HCT116 (cell line): ENCODE measurements around the gene HDAC8. TPM values are rescaled to one million over a fixed set of nuclear protein-coding genes. Genes with fewer than 3 reads are reported as not detected.

ENCODE experiments used
- ATAC-seq: fragments of 200-7000 bp; cut with Tn5 transposase; 2 replicates; pipeline ENCODE4 v1.9.1; 2020; ENCODE audit warnings: mild to moderate bottlenecking, moderate library complexity
- BruUV-seq: library from RNA; stranded (reverse); fragments of 400-500 nt; replicated peaks from 2 replicates; lab custom pipeline; 2021; lab: Mats Ljungman, UMichigan
- CTCF ChIA-PET: fragments of 300-600 bp; sonication (Branson Sonifier 250); formaldehyde crosslinking; loops from one replicate; lab custom pipeline; 2021; ENCODE audit warnings: antibody characterized with exemption; lab: Charles Lee
- POLR2A ChIA-PET: fragments of 300-600, 350-600 bp; sonication (Branson Sonifier 250); formaldehyde crosslinking; loops from one replicate; lab custom pipeline; 2021; ENCODE audit warnings: antibody characterized with exemption; lab: Charles Lee
- RAD21 ChIA-PET, 2 experiments: fragments of 300-600 bp; sonication (Branson Sonifier 250); formaldehyde crosslinking; loops; one replicate each; lab custom pipeline; 2023; ENCODE audit warnings: low total read pairs in 2 of 2; ENCODE audit not compliant: uncharacterized antibody in 2 of 2, unreplicated experiment in 2 of 2, low non-redundant PET in 1 of 2; lab: Charles Lee
- DNase-seq: peaks from one replicate; pipeline ENCODE4 v3.0.0-alpha.2; 2010; ENCODE audit warnings: low read depth, low spot score
- H2AFZ ChIP-seq: fragments of 200-600 bp; shearing (Covaris generic), sonication (generic); 2 replicates; pipeline ENCODE4 v1.6.1; 2017; ENCODE audit warnings: low read depth, mixed run types, mixed read lengths, antibody characterized with exemption, low read length; ENCODE audit not compliant: poor library complexity, severe bottlenecking
- H3K27ac ChIP-seq: 2 replicates; pipeline ENCODE4 v1.5.1; 2012; ENCODE audit warnings: low read depth, low read length
- H3K27me3 ChIP-seq: fragments of 200-600 bp; sonication (generic); 2 replicates; pipeline ENCODE4 v1.6.1; 2016; ENCODE audit warnings: mixed run types, low read length, mixed read lengths; ENCODE audit not compliant: insufficient read depth
- H3K36me3 ChIP-seq, 2 experiments: fragments of 200-500 bp in 1 of 2; fragments of 200-600 bp in 1 of 2; sonication (Bioruptor generic) in 1 of 2; sonication (generic) in 1 of 2; 2 replicates each; pipeline versions ENCODE4 v1.5.1 to v1.6.1; 2014 to 2016; ENCODE audit warnings: low read length in 2 of 2, inconsistent platforms in 1 of 2, mixed read lengths in 1 of 2, mixed run types in 1 of 2; ENCODE audit not compliant: insufficient read depth in 2 of 2, control insufficient read depth in 1 of 2
- H3K4me1 ChIP-seq, 2 experiments: fragments of 200-600 bp in 1 of 2; sonication (generic) in 1 of 2; 2 replicates each; pipeline versions ENCODE4 v1.5.1 to v1.6.1; 2012 to 2017; ENCODE audit warnings: low read length in 2 of 2, inconsistent platforms in 1 of 2, mild to moderate bottlenecking in 1 of 2, mixed read lengths in 1 of 2, mixed run types in 1 of 2, moderate library complexity in 1 of 2; ENCODE audit not compliant: insufficient read depth in 2 of 2, control insufficient read depth in 1 of 2
- H3K4me2 ChIP-seq: fragments of 200-600 bp; sonication (generic); 2 replicates; pipeline ENCODE4 v1.6.1; 2017; ENCODE audit warnings: mixed run types, low read length, mixed read lengths
- H3K4me3 ChIP-seq, 2 experiments: fragments of 200-600 bp in 1 of 2; sonication (generic) in 1 of 2; replicated peaks in 1 of 2; 2 replicates each; pipeline ENCODE4 v1.5.1; 2011 to 2016; ENCODE audit warnings: low read length in 2 of 2, control low read depth in 1 of 2, low read depth in 1 of 2, mild to moderate bottlenecking in 1 of 2, mixed read lengths in 1 of 2, mixed run types in 1 of 2
- H3K79me2 ChIP-seq: fragments of 200-600 bp; sonication (generic); 2 replicates; pipeline ENCODE4 v1.6.1; 2017; ENCODE audit warnings: mild to moderate bottlenecking, mixed run types, low read length, moderate library complexity, mixed read lengths; ENCODE audit not compliant: insufficient read depth
- H3K9ac ChIP-seq: fragments of 200-600 bp; sonication (generic); 2 replicates; pipeline ENCODE4 v1.6.1; 2016; ENCODE audit warnings: low read length, mixed read lengths
- H3K9me2 ChIP-seq: fragments of 200-600 bp; sonication (generic), shearing (Covaris generic); 2 replicates; pipeline ENCODE4 v1.6.1; 2017; ENCODE audit warnings: mixed run types, mild to moderate bottlenecking, moderate library complexity; ENCODE audit not compliant: insufficient read depth
- H3K9me3 ChIP-seq, 2 experiments: fragments of 200-500 bp in 1 of 2; fragments of 200-600 bp in 1 of 2; sonication (Bioruptor generic) in 1 of 2; sonication (generic) in 1 of 2; 2 replicates each; pipeline ENCODE4 v1.6.1; 2014 to 2017; ENCODE audit warnings: low read length in 2 of 2, mixed read lengths in 2 of 2, inconsistent platforms in 1 of 2, low read depth in 1 of 2, mild to moderate bottlenecking in 1 of 2, mixed run types in 1 of 2, moderate library complexity in 1 of 2; ENCODE audit not compliant: control insufficient read depth in 1 of 2, insufficient read depth in 1 of 2
- H4K20me1 ChIP-seq: fragments of 200-600 bp; sonication (generic), shearing (Covaris generic); 2 replicates; pipeline ENCODE4 v1.6.1; 2017; ENCODE audit warnings: mixed run types, mild to moderate bottlenecking, moderate library complexity; ENCODE audit not compliant: insufficient read depth
- CEBPB ChIP-seq: IDR thresholded peaks from 2 replicates; pipeline ENCODE4 v1.6.1; 2012; ENCODE audit warnings: low read depth
- EGR1 ChIP-seq: IDR thresholded peaks from 2 replicates; pipeline ENCODE4 v1.6.1; 2012; ENCODE audit warnings: low read depth
- POLR2AphosphoS5 ChIP-seq: IDR thresholded peaks from 2 replicates; pipeline ENCODE4 v1.6.1; 2011; ENCODE audit warnings: mild to moderate bottlenecking, low read depth, low read length, moderate library complexity
- RAD21 ChIP-seq: IDR thresholded peaks from 2 replicates; pipeline ENCODE4 v1.6.1; 2012; ENCODE audit warnings: low read depth, mild to moderate bottlenecking
- SP1 ChIP-seq: IDR thresholded peaks from 2 replicates; pipeline ENCODE4 v1.6.1; 2012; ENCODE audit warnings: low read depth
- intact Hi-C: fragments of 100-400 bp; cut with micrococcal nuclease; formaldehyde crosslinking; loops from 2 replicates; pipeline ENCODE4 v1.10.0; 2022
- total RNA-seq: library from RNA; stranded (reverse); gene quantifications from one replicate; pipeline ENCODE4 v1.2.1, GENCODE V29; 2021; ENCODE audit not compliant: unreplicated experiment
- TF ChIP-seq, protein P1 (sequence below), 3 experiments: fragments of 200-600 bp in 1 of 3; sonication (generic) in 1 of 3; IDR thresholded peaks in 2 of 3; conservative IDR thresholded peaks in 1 of 3; 2 replicates each; pipeline ENCODE4 v1.5.1; 2012 to 2017; ENCODE audit warnings: low read depth in 2 of 3, low read length in 2 of 3, antibody characterized with exemption in 1 of 3, borderline replicate concordance in 1 of 3, control low read depth in 1 of 3, mild to moderate bottlenecking in 1 of 3, mixed read lengths in 1 of 3, mixed run types in 1 of 3, moderate library complexity in 1 of 3; ENCODE audit not compliant: insufficient read depth in 1 of 3
- TF ChIP-seq, protein P2 (sequence below): IDR thresholded peaks from 2 replicates; pipeline ENCODE4 v1.6.1; 2012; ENCODE audit warnings: low read depth

The HDAC8 gene
- total RNA-seq, 1 experiment from 2014 or later, result 24.1 TPM

DNA sequence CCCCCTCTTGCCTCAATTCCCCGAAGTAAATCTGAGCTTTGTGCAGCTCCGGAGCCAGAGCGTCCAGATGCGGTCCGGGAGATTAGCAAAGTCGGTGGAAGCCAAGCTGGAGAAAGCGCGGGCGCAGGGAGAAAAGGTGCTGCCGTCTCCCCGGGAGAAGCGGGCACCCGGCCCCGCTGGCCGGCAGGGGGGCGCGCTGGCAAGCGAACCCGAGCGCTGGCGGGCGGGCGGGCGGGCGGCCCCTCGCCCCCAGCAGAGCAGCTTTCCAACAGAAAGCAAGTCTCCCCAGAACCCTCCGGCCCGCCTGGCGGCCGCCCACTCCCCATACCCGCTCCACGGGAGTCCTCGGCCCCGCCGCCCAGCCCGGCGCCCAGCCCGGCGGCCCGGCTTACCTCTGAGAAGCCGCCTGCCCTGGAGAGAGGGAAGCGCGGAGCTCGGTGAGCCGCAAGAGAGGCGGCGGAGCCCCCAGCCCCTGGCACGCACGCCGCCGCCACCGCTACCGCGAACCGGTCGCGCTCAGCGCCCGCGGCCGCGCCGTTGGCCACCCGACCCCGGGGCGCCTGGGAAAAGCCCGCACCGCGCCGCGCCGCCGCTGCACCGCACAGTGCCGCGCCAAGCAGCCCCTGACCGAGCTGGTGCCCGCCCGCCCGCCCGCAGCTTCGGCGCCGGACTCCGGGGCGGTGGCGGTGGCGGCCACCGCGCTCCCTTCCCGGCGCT, 266.4 kb downstream of the HDAC8 start:
- CTCF ChIA-PET, result no interaction called here
- peak; percentile 24 for ATAC-seq
- no peaks in the 10 kb centered on the region; the same call in 1 of the 2 replicates for H3K27me3 ChIP-seq

More for the DNA sequence above, 266.4 kb downstream of the HDAC8 start:
- intact Hi-C loops, result loop anchor here (10.0 kb wide), 1 partner anchor 239 kb away; no protein-coding TSS in a partner anchor
- H3K4me2 ChIP-seq, result peak overlapping the region; percentile 84
- RAD21 ChIA-PET, result interaction anchor here in 1 of 2 experiments (0.7 kb wide), 1 partner anchor 13 kb away, joined by 5 read pairs; no protein-coding TSS in a partner anchor
- H3K4me1 ChIP-seq, result peaks cover 2 to 22% of the 10 kb centered on the region in 2 experiments; a peak in 3 of 4 replicates
- DNase-seq, result no peak
- H3K27ac ChIP-seq, result no peak overlapping the region
- TF ChIP-seq, protein P1, sequence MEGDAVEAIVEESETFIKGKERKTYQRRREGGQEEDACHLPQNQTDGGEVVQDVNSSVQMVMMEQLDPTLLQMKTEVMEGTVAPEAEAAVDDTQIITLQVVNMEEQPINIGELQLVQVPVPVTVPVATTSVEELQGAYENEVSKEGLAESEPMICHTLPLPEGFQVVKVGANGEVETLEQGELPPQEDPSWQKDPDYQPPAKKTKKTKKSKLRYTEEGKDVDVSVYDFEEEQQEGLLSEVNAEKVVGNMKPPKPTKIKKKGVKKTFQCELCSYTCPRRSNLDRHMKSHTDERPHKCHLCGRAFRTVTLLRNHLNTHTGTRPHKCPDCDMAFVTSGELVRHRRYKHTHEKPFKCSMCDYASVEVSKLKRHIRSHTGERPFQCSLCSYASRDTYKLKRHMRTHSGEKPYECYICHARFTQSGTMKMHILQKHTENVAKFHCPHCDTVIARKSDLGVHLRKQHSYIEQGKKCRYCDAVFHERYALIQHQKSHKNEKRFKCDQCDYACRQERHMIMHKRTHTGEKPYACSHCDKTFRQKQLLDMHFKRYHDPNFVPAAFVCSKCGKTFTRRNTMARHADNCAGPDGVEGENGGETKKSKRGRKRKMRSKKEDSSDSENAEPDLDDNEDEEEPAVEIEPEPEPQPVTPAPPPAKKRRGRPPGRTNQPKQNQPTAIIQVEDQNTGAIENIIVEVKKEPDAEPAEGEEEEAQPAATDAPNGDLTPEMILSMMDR (IDR thresholded peaks at IDR 0.05 in 2 of 3, conservative IDR thresholded peaks at IDR 0.05 in 1 of 3; ENCODE audit: borderline replicate concordance in 1 of 3, insufficient read depth in 1 of 3, low read depth in 2 of 3, low read length in 2 of 3), result no peak
- TF ChIP-seq CEBPB (no peak), SP1 (no peak), EGR1 (0 out of 2 replicates have a peak, but pooled peaks have one; percentile 6), POLR2AphosphoS5 (no peak), RAD21 (no peak)
- TF ChIP-seq, protein P2, sequence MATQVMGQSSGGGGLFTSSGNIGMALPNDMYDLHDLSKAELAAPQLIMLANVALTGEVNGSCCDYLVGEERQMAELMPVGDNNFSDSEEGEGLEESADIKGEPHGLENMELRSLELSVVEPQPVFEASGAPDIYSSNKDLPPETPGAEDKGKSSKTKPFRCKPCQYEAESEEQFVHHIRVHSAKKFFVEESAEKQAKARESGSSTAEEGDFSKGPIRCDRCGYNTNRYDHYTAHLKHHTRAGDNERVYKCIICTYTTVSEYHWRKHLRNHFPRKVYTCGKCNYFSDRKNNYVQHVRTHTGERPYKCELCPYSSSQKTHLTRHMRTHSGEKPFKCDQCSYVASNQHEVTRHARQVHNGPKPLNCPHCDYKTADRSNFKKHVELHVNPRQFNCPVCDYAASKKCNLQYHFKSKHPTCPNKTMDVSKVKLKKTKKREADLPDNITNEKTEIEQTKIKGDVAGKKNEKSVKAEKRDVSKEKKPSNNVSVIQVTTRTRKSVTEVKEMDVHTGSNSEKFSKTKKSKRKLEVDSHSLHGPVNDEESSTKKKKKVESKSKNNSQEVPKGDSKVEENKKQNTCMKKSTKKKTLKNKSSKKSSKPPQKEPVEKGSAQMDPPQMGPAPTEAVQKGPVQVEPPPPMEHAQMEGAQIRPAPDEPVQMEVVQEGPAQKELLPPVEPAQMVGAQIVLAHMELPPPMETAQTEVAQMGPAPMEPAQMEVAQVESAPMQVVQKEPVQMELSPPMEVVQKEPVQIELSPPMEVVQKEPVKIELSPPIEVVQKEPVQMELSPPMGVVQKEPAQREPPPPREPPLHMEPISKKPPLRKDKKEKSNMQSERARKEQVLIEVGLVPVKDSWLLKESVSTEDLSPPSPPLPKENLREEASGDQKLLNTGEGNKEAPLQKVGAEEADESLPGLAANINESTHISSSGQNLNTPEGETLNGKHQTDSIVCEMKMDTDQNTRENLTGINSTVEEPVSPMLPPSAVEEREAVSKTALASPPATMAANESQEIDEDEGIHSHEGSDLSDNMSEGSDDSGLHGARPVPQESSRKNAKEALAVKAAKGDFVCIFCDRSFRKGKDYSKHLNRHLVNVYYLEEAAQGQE, result no peak
- POLR2A ChIA-PET, result interaction anchor here (1.4 kb wide), 1 partner anchor 29 kb away, joined by 3 read pairs; the partner anchor contains the start of gene RPS4X
- no peaks in the 10 kb centered on the region for H3K79me2 ChIP-seq
- no peak overlapping the region for H2AFZ ChIP-seq
- H3K4me3 ChIP-seq, result peak overlapping the region; percentile 51 to 60
- no peaks in the 10 kb centered on the region for H3K36me3 ChIP-seq
- BruUV-seq, result no TSS peak
- no peaks in the 10 kb centered on the region for H4K20me1 ChIP-seq
- H3K9me3 ChIP-seq, result no peaks in the 10 kb centered on the region
- H3K9ac ChIP-seq, result peak overlapping the region; percentile 17; the same call in 1 of the 2 replicates
- no peaks in the 10 kb centered on the region for H3K9me2 ChIP-seq
